VCaP (cell line): ENCODE results near the gene PTPRN2.

Experiments used
- H3K27ac ChIP-seq: fragments of 450-650 bp; 2 replicates; pipeline ENCODE4 v1.5.1; 2017
- CTCF ChIP-seq: fragments of 450-650 bp; conservative IDR thresholded peaks from 2 replicates; pipeline ENCODE4 v1.5.1; 2017; ENCODE audit warnings: mild to moderate bottlenecking, moderate library complexity

PTPRN2 gene

DNA sequence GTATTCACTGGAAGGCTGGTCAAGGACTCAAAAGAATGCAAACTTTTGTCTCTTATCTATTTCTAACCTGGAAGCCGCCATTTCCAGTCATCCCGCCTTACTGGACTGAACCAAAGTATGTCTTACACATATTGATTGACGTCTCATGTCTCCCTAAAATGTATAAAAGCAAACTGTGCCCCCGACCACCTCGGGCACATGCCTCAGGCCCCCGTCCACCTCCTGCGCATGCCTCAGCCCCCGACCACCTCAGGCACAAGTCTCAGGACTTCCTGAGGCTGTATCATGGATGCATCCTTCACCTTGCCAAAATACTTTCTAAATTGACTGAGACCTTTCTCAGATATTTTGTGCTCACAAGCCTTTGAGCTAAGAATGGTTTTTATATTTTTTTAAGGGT lies 148.6 kb downstream of the PTPRN2 start:
- H3K27ac ChIP-seq = no peak overlapping the region
- TF ChIP-seq CTCF = no peak

GRCh38 chr7:158432369-158433341 lies 155.0 kb downstream of the PTPRN2 start:
- no peak for TF ChIP-seq CTCF
- H3K27ac ChIP-seq = peak overlapping the region; percentile 90

DNA sequence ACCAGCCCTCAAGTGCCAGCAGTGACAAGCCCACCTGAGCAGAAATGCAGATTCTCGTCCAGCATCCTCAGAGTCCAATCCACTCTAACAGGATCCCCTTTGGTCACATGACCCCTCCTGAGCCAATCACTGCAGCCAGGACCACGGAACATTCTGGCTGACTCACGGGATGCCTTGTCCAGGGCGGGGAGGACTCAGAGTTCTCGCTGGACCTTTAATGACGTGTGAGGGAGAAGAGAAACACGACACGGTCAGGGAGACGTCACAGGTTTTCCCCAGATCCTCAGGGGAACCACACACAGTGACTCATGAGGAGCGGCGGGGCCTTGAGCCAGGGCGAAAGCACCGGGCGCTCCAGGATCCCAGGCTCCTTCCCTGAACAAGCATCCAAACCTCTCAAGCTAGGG lies 155.7 kb downstream of the PTPRN2 start:
- no peak for TF ChIP-seq CTCF
- peak overlapping the region; percentile 90 for H3K27ac ChIP-seq

DNA sequence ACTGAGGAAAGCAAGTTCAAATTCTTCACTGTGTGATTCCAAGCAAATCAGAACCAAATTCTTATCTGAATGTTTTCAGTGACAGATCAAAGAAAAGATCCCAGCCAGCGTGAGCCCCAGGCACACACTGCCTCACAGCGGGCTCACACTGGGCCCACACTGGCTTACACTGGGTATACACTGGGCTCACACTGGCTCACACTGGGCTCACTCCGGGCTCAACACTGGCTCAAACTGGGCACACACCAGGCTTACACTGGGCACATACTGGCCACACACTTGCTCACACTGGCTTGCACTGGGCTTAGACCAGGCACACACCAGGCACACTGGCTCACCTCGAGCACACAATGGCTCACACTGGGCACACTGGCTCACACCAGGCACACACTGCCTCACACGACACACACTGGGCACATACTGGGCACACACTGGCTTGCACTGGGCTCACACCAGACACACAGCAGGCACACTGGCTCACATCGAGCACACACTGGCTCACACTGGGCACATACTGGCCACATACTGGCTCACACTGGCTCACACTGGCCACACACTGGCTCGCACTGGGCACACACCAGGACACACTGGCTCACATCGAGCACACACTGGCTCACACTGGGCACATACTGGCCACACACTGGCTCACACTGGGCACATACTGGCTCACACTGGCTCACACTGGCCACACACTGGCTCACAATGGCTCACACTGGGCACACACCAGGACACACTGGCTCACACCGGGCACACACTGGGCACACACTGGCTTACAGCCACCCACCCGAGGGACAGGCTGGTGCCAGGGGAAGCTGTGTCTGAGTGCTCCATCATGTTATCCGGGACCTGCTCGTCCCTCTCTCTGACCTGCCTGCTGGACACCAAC lies 156.3 kb downstream of the PTPRN2 start:
- peak overlapping the region; percentile 90 for H3K27ac ChIP-seq
- no peak for TF ChIP-seq CTCF

- H3K27ac ChIP-seq = peak overlapping the region; percentile 90; the same call in 1 of the 2 replicates
Observed at GRCh38 chr7:158430308-158431034, 157.2 kb downstream of the PTPRN2 start.

More at GRCh38 chr7:158430308-158431034, 157.2 kb downstream of the PTPRN2 start:
- no peak for TF ChIP-seq CTCF
